GM12878 (cell line): ENCODE data around the gene DCAF15. TPM values are rescaled to one million over a fixed set of nuclear protein-coding genes. Genes with fewer than 3 reads are reported as not detected.

ENCODE experiments used
- ATAC-seq: fragments of 200-7000 bp; cut with Tn5 transposase; 3 replicates; pipeline ENCODE4 v1.9.1; 2020; ENCODE audit warnings: mild to moderate bottlenecking, moderate library complexity
- BruUV-seq: library from RNA; stranded (reverse); fragments of 400-500 nt; replicated peaks from 2 replicates; lab custom pipeline; 2021; lab: Mats Ljungman, UMichigan
- CTCF ChIA-PET: fragments of 300-600 bp; sonication (Branson Sonifier 250); formaldehyde crosslinking; extraction: SDS; loops from one replicate; lab custom pipeline; 2021; ENCODE audit warnings: inconsistent platforms; lab: Yijun Ruan, JAX
- POLR2A ChIA-PET: fragments of 350-600 bp; formaldehyde crosslinking; extraction: SDS; loops from one replicate; lab custom pipeline; 2021; ENCODE audit warnings: inconsistent platforms; lab: Charles Lee
- RAD21 ChIA-PET: fragments of 300-600 bp; sonication (Branson Sonifier 250); formaldehyde crosslinking; loops from one replicate; lab custom pipeline; 2023; ENCODE audit warnings: antibody characterized with exemption; ENCODE audit not compliant: unreplicated experiment; lab: Charles Lee
- SMC1A ChIA-PET: fragments of 300-600 bp; sonication (Branson Sonifier 250); formaldehyde crosslinking; loops from one replicate; lab custom pipeline; 2023; ENCODE audit not compliant: unreplicated experiment, uncharacterized antibody; lab: Charles Lee
- DNase-seq: peaks from one replicate; pipeline ENCODE4 v3.0.0-alpha.2; 2011; ENCODE audit warnings: low read depth, low spot score
- FAIRE-seq: peaks from 3 replicates; lab custom pipeline; 2011; peaks lifted over from hg19 to GRCh38; lab: Jason Lieb, UNC
- H2AFZ ChIP-seq: 2 replicates; pipeline ENCODE4 v1.6.0; 2011; ENCODE audit warnings: low read depth, low read length, control low read depth; ENCODE audit not compliant: control insufficient read depth
- H3K27ac ChIP-seq: 2 replicates; pipeline ENCODE4 v1.5.1; 2011; ENCODE audit warnings: control low read depth; ENCODE audit not compliant: control insufficient read depth, insufficient read depth
- H3K27me3 ChIP-seq, 2 experiments: replicated peaks in 1 of 2; 2 replicates each; pipeline versions ENCODE4 v1.6.0 to v1.6.1; 2011; ENCODE audit warnings: low read length in 1 of 2; ENCODE audit not compliant: control insufficient read depth in 2 of 2, insufficient read depth in 2 of 2
- H3K36me3 ChIP-seq, 2 experiments: 2 replicates each; pipeline ENCODE4 v1.5.1; 2011; ENCODE audit warnings: low read length in 1 of 2; ENCODE audit not compliant: control insufficient read depth in 2 of 2, insufficient read depth in 2 of 2
- H3K4me1 ChIP-seq: 2 replicates; pipeline ENCODE4 v1.6.1; 2011; ENCODE audit warnings: mild to moderate bottlenecking, low read length, moderate library complexity, mixed read lengths; ENCODE audit not compliant: control insufficient read depth, insufficient read depth
- H3K4me2 ChIP-seq: 2 replicates; pipeline ENCODE4 v1.6.0; 2011; ENCODE audit warnings: control low read depth; ENCODE audit not compliant: control insufficient read depth, insufficient read depth
- H3K4me3 ChIP-seq: fragments of 200-600 bp; sonication (generic); 2 replicates; pipeline ENCODE4 v1.5.1; 2016
- H3K79me2 ChIP-seq: 2 replicates; pipeline ENCODE4 v1.6.0; 2011; ENCODE audit warnings: low read length; ENCODE audit not compliant: control insufficient read depth, insufficient read depth
- H3K9ac ChIP-seq: 2 replicates; pipeline ENCODE4 v1.8.0; 2011; ENCODE audit warnings: low read length, control low read depth, mixed read lengths; ENCODE audit not compliant: control insufficient read depth, insufficient read depth
- H3K9me3 ChIP-seq: replicated peaks from 3 replicates; pipeline ENCODE4 v1.5.1; 2011; ENCODE audit warnings: mild to moderate bottlenecking, low read length; ENCODE audit not compliant: control insufficient read depth, insufficient read depth
- H4K20me1 ChIP-seq: 2 replicates; pipeline ENCODE4 v1.6.0; 2011; ENCODE audit not compliant: control insufficient read depth, insufficient read depth
- CEBPB ChIP-seq, 2 experiments: fragments of 150-350 bp in 1 of 2; IDR thresholded peaks; 2 replicates each; pipeline ENCODE4 v1.6.1; 2012 to 2014; ENCODE audit warnings: low read depth in 2 of 2, low read length in 2 of 2, borderline replicate concordance in 1 of 2, inconsistent platforms in 1 of 2
- CHD2 ChIP-seq: IDR thresholded peaks from 2 replicates; pipeline ENCODE4 v1.6.1; 2011; ENCODE audit warnings: low read depth, low read length, improper control_type of control experiment, borderline replicate concordance
- E2F8 ChIP-seq: fragments of 450-650 bp; IDR thresholded peaks from 2 replicates; pipeline ENCODE4 v1.6.1; 2018; ENCODE audit warnings: mild to moderate bottlenecking, low read depth, moderate library complexity; ENCODE audit not compliant: partially characterized antibody
- E4F1 ChIP-seq: fragments of 450-650 bp; IDR thresholded peaks from 2 replicates; pipeline ENCODE4 v1.6.1; 2018; ENCODE audit warnings: borderline replicate concordance, mild to moderate bottlenecking; ENCODE audit not compliant: partially characterized antibody
- FOXM1 ChIP-seq: IDR thresholded peaks from 2 replicates; pipeline ENCODE4 v1.6.1; 2012; ENCODE audit warnings: low read depth, mild to moderate bottlenecking, inconsistent platforms, low read length, moderate library complexity
- NKRF ChIP-seq: fragments of 450-650 bp; conservative IDR thresholded peaks from 2 replicates; pipeline ENCODE4 v1.6.1; 2017; ENCODE audit warnings: mild to moderate bottlenecking, moderate library complexity
- NR2C1 ChIP-seq: fragments of 450-650 bp; IDR thresholded peaks from 2 replicates; pipeline ENCODE4 v1.6.1; 2017; ENCODE audit warnings: antibody characterized with exemption, mild to moderate bottlenecking, moderate library complexity
- NR2C2 ChIP-seq: IDR thresholded peaks from 2 replicates; pipeline ENCODE4 v1.6.1; 2011; ENCODE audit warnings: borderline replicate concordance, low read depth; ENCODE audit not compliant: control insufficient read depth, insufficient read length
- STAT1 ChIP-seq: fragments of 450-650 bp; conservative IDR thresholded peaks from 2 replicates; pipeline ENCODE4 v1.6.1; 2014; ENCODE audit warnings: antibody characterized with exemption, mild to moderate bottlenecking
- TCF3 ChIP-seq: IDR thresholded peaks from 2 replicates; pipeline ENCODE4 v1.6.1; 2012; ENCODE audit warnings: low read depth, mild to moderate bottlenecking, low read length, borderline replicate concordance; ENCODE audit not compliant: insufficient read depth
- ZBTB33 ChIP-seq: fragments of 450-650 bp; IDR thresholded peaks from 2 replicates; pipeline ENCODE4 v1.6.1; 2017; ENCODE audit warnings: mild to moderate bottlenecking
- WGBS: methylation state at CpG from one replicate; pipeline ENCODE4 v1.1.6; 2016; ENCODE audit warnings: low lambda C conversion rate; ENCODE audit not compliant: insufficient replicate concordance, insufficient coverage; ENCODE audit errors: missing lambda C conversion rate; 5-methylcytosine and 5-hydroxymethylcytosine counted together
- in situ Hi-C: fragments of 300-500 bp; cut with MboI; formaldehyde crosslinking; loops from 9 replicates; pipeline ENCODE4 v1.14.3; 2018; ENCODE audit warnings: mixed read lengths
- intact Hi-C: fragments of 100-400 bp; cut with micrococcal nuclease; formaldehyde crosslinking; loops from one replicate; pipeline ENCODE4 v1.14.2; 2022; ENCODE audit not compliant: unreplicated experiment
- polyA plus RNA-seq, 11 experiments: library from polyadenylated mRNA; depleted of rRNA in 4 of 11; unstranded in 6 of 11; stranded (reverse) in 5 of 11; fragments of >200 nt; fragmentation: Nextera tagmentation in 4 of 11; fragmentation: Illumina TruSeq in 1 of 11; extraction: Ambion mirVana in 4 of 11; extraction: Trizol in 1 of 11; gene quantifications; 1 replicate in 1 of 11; 2 replicates in 10 of 11; pipeline versions ENCODE4 v1.2.1 to v1.2.3, GENCODE V29; 2011 to 2016; ENCODE audit warnings: inconsistent platforms in 2 of 11, missing spikeins in 2 of 11, low read depth in 1 of 11
- total RNA-seq, 4 experiments: library from RNA; depleted of rRNA in 3 of 4; stranded (reverse); fragments of >200 nt in 3 of 4; fragmentation: Illumina TruSeq in 1 of 4; extraction: Trizol in 1 of 4; gene quantifications; 2 replicates each; pipeline versions ENCODE4 v1.2.1 to v1.2.3, GENCODE V29; 2013 to 2021

Gene DCAF15
- total and polyA plus RNA-seq, 10 of the 15 experiments (the other 5 are each of a cell fraction or from before 2014, with no cell fraction given): 0.16 to 63.4 (median 26.6) TPM

GRCh38 chr19:14006085-14006765 lies 53.9 kb downstream of the DCAF15 start, which contains the start of gene RFX1:
Gene RFX1 (minus strand): TSS chr19:14006320. CDS start chr19:13993843, 12,477 bp downstream.
- no peaks in the 10 kb centered on the region for H3K9me3 ChIP-seq
- H3K4me1 ChIP-seq: peaks cover 42% of the 10 kb centered on the region
- ChIA-PET CTCF (interaction anchor here (1.0 to 5.1 kb wide), 6 partner anchors 11 to 130 kb away, joined by 3 to 30 read pairs (median 5); partner anchors contain the start of genes ASF1B, DCAF15 and IL27RA), SMC1A (interaction anchor here (0.6 to 4.0 kb wide), 6 partner anchors 8 to 160 kb away, joined by 3 to 18 read pairs (median 6); partner anchors contain the start of gene IL27RA), RAD21 (interaction anchor here (0.6 to 4.6 kb wide), 11 partner anchors 9 to 380 kb away, joined by 3 to 35 read pairs (median 3); partner anchors contain the start of genes ASF1B, DCAF15 and IL27RA), POLR2A (interaction anchor here (0.6 to 4.9 kb wide), 12 partner anchors 9 to 131 kb away, joined by 3 to 49 read pairs (median 5); partner anchors contain the start of gene IL27RA)
- intact Hi-C loops: loop anchor here (10.0 kb wide), 1 partner anchor 851 kb away; the partner anchor contains the start of genes IER2 and STX10
- H3K9ac ChIP-seq: peak within 1 kb of the TSS; percentile 93
- FAIRE-seq (peak; percentile 98), DNase-seq (peak; percentile 99), ATAC-seq (peak; percentile 86)
- H3K4me3 ChIP-seq: peak within 1 kb of the TSS; percentile 79
- H2AFZ ChIP-seq: peak within 1 kb of the TSS; percentile 98
- H3K27ac ChIP-seq: peak within 1 kb of the TSS; percentile 95
- H4K20me1 ChIP-seq: no peaks in the 10 kb centered on the region
- in situ Hi-C loops: no loop called here
- peak within 1 kb of the TSS; percentile 95 for H3K4me2 ChIP-seq
- no peaks in the 10 kb centered on the region for H3K36me3 ChIP-seq
- WGBS: 2% methylated on average over 34 of the region's 58 CpGs
- no peaks in the 10 kb centered on the region for H3K27me3 ChIP-seq
- H3K79me2 ChIP-seq: peaks cover 11% of the 10 kb centered on the region
- BruUV-seq: no TSS peak
- TF ChIP-seq TCF3: no peak
- no peak for TF ChIP-seq NR2C2
- peak; percentile 77; the same call in 1 of the 2 replicates for TF ChIP-seq ZBTB33
- TF ChIP-seq NR2C1: peak; percentile 27; the same call in 1 of the 2 replicates
- peak; percentile 98 for TF ChIP-seq E2F8
- no peak for TF ChIP-seq CEBPB (IDR thresholded peaks at IDR 0.05; ENCODE audit: borderline replicate concordance in 1 of 2, low read depth in 2 of 2, low read length in 2 of 2)
- TF ChIP-seq STAT1: peak; percentile 69; the same call in 1 of the 2 replicates
- TF ChIP-seq CHD2: peak; percentile 98
- TF ChIP-seq NKRF: peak; percentile 75
- TF ChIP-seq FOXM1: peak; percentile 97
- TF ChIP-seq E4F1: peak; percentile 95
